Panc1 (cell line): Measurements from ENCODE around the gene EPB41L5.

Experiments used
- CTCF ChIP-seq: fragments of 450-650 bp; IDR thresholded peaks from 2 replicates; pipeline ENCODE4 v1.5.1; 2017; ENCODE audit warnings: mild to moderate bottlenecking
- REST ChIP-seq, 2 experiments: IDR thresholded peaks; 2 replicates each; pipeline ENCODE4 v1.6.1; 2011 to 2012; ENCODE audit warnings: low read depth in 2 of 2, control low read depth in 1 of 2, low read length in 1 of 2, mild to moderate bottlenecking in 1 of 2, moderate library complexity in 1 of 2; ENCODE audit not compliant: insufficient read depth in 1 of 2

GRCh38 chr2:119982506-119982905 is 30.4 kb upstream of the EPB41L5 start:
- no peak for TF ChIP-seq REST (IDR thresholded peaks at IDR 0.05; ENCODE audit: insufficient read depth in 1 of 2, low read depth in 2 of 2, low read length in 1 of 2)
- TF ChIP-seq CTCF: no peak
